ENCODE results near the gene GJA9. TPM values are rescaled to one million over a fixed set of nuclear protein-coding genes. Genes with fewer than 3 reads are reported as not detected.

GJA9 gene
- total RNA-seq, 1 donor from 2014 or later = not detected

DNA sequence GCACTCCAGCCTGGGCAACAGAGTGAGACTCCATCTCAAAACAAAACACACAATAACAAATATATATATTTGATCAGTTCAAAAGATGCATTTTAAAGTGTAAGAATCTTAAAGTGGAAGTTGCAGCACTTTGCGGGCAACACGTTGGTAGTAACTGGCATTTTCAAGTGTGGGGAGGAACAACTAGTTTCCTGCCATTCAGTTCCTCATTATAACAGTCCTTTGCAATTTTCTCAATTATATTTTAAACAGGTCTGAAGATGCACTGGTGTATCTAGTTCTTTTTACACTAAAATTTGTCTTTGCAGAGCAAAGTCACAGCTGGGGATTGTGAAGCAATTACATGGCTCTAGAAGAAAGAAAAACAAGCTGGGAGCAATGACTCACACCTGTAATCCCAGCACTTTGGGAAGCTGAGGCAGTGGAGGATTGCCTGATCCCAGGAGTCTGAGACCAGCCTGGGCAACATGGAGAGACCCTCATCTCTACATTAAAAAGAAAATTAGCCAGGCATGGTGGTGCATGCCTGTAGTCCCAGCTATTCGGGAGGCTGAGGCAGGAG is 47.1 kb downstream of the GJA9 start:
- Histone ChIP-seq H3K4me3 (ENCODE audit: low read depth, low read length) (no peak overlapping the region), H3K36me3 (ENCODE audit: control insufficient read depth, insufficient read depth, low read length) (no peaks in the 10 kb centered on the region), H3K27me3 (ENCODE audit: control insufficient read depth, insufficient read depth, low read length) (peaks cover 4% of the 10 kb centered on the region)
- no peak for DNase-seq (ENCODE audit: low read depth)
- TF ChIP-seq CTCF (IDR thresholded peaks at IDR 0.05; ENCODE audit: insufficient read depth, low read length, poor library complexity, severe bottlenecking) = no peak

DNA sequence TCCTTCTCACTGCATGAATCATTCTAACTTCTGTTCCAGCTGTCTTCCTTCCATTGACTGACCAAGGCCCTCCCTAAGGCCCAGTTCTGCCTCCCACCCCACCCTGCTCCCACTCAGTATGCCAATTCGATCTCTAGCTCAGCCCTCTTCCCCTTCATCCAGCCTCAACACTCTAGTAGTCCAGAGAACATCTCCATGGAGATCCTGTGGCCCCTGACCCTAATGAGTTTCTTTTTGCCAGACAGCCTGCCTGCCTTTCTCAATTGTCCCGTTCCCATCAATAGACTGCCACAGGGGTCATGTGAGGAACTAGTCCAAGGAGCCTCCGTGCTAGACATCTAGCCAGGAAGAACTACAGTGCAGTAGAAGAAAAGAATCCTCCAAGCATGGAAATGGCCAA is 48.2 kb downstream of the GJA9 start:
- H3K27me3 ChIP-seq (ENCODE audit: control insufficient read depth, insufficient read depth, low read length) = peaks cover 6% of the 10 kb centered on the region
- no peak overlapping the region for H3K4me3 ChIP-seq (ENCODE audit: low read depth, low read length)
- no peak for TF ChIP-seq CTCF (IDR thresholded peaks at IDR 0.05; ENCODE audit: insufficient read depth, low read length, poor library complexity, severe bottlenecking)
- no peaks in the 10 kb centered on the region for H3K36me3 ChIP-seq (ENCODE audit: control insufficient read depth, insufficient read depth, low read length)
- no peak for DNase-seq (ENCODE audit: low read depth)

- no peak for TF ChIP-seq CTCF (IDR thresholded peaks at IDR 0.05; ENCODE audit: insufficient read depth, low read length, poor library complexity, severe bottlenecking)
- Histone ChIP-seq H3K4me3 (ENCODE audit: low read depth, low read length) (no peak overlapping the region), H3K27me3 (ENCODE audit: control insufficient read depth, insufficient read depth, low read length) (peaks cover 6% of the 10 kb centered on the region), H3K36me3 (ENCODE audit: control insufficient read depth, insufficient read depth, low read length) (no peaks in the 10 kb centered on the region)
- DNase-seq (ENCODE audit: low read depth) = no peak
These were observed 49.0 kb downstream of the GJA9 start for GRCh38 chr1:38832370-38832734.

DNA sequence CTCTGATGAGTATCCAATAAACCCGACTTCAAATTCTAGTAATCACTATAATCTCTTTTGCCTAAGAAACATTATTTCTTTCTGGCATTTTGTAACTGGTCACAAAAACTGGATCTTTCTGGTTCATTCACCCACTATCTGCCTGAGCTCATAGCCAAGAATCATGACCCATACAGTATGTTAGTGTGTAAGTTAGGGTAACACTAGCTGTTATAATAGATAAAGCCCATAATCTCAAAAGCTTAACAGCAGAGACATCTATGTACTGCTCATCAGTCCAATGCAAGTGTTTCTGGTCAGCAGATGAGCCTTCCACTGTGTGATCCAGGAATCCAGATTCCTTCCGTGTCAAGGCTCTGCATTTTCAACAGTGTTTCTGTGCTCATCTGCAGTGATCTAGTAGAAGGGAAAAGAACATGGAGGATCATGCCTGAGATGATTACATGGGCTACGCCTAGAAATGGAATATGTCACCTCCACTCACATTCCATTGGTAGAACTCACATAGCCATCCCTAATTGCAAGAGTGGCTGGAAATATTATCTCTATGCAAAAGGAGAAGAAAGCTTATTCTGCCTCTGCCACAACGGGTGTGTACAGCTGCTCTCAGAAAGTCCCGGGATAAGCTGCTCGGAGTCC is 49.5 kb downstream of the GJA9 start:
- Histone ChIP-seq H3K4me3 (ENCODE audit: low read depth, low read length) (no peak overlapping the region), H3K27me3 (ENCODE audit: control insufficient read depth, insufficient read depth, low read length) (peaks cover 6% of the 10 kb centered on the region), H3K36me3 (ENCODE audit: control insufficient read depth, insufficient read depth, low read length) (no peaks in the 10 kb centered on the region)
- no peak for TF ChIP-seq CTCF (IDR thresholded peaks at IDR 0.05; ENCODE audit: insufficient read depth, low read length, poor library complexity, severe bottlenecking)
- no peak for DNase-seq (ENCODE audit: low read depth)

GRCh38 chr1:38829368-38829767 is 52.0 kb downstream of the GJA9 start:
- Histone ChIP-seq H3K36me3 (ENCODE audit: control insufficient read depth, insufficient read depth, low read length) (no peaks in the 10 kb centered on the region), H3K27me3 (ENCODE audit: control insufficient read depth, insufficient read depth, low read length) (peaks cover 12% of the 10 kb centered on the region), H3K4me3 (ENCODE audit: low read depth, low read length) (no peak overlapping the region)
- DNase-seq (ENCODE audit: low read depth) = no peak
- no peak for TF ChIP-seq CTCF (IDR thresholded peaks at IDR 0.05; ENCODE audit: insufficient read depth, low read length, poor library complexity, severe bottlenecking)

DNA sequence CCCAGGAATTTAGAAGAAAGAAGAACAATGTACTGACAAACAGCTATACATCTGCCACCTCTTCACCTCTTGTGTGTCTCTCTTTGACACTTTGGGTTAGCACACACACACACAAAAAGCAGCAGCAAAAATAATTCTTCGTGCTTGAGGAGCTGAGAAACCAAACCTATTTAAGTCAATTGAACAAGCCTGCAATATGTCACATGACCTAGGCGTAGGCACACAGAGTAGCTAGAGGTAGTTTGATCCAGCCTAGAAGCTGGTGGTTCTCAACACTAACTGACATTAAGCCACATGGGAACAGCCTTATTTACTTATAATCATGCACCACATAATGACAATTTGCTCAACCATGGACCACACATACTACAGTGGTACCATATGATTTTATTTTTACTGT is 54.1 kb downstream of the GJA9 start:
- no peak overlapping the region for H3K4me3 ChIP-seq (ENCODE audit: low read depth, low read length)
- TF ChIP-seq CTCF (IDR thresholded peaks at IDR 0.05; ENCODE audit: insufficient read depth, low read length, poor library complexity, severe bottlenecking) = no peak
- H3K27me3 ChIP-seq (ENCODE audit: control insufficient read depth, insufficient read depth, low read length) = peaks cover 17% of the 10 kb centered on the region
- DNase-seq (ENCODE audit: low read depth) = no peak
- H3K36me3 ChIP-seq (ENCODE audit: control insufficient read depth, insufficient read depth, low read length) = no peaks in the 10 kb centered on the region
